Muscle layer of duodenum (tissue), 2 donors: ENCODE data around the gene RAB3GAP1.
"Not testable (repeated sequence)": the region's sequence is repeated elsewhere in the genome, so short reads cannot be mapped to it uniquely, and the experiment has no call there.

Experiments
- H3K27ac ChIP-seq: one replicate; pipeline ENCODE4 v1.7.0; 2013; ENCODE audit warnings: mild to moderate bottlenecking, low read length
- H3K27me3 ChIP-seq: one replicate; pipeline ENCODE4 v1.7.0; 2013; ENCODE audit warnings: low read depth, mild to moderate bottlenecking, control low read depth, low read length
- H3K36me3 ChIP-seq, 2 donors: one replicate each; pipeline ENCODE4 v1.7.0; 2013; ENCODE audit warnings: low read length in 2 of 2, control low read depth in 1 of 2, mild to moderate bottlenecking in 1 of 2; ENCODE audit not compliant: insufficient read depth in 2 of 2, control insufficient read depth in 1 of 2
- H3K4me1 ChIP-seq, 2 donors: one replicate each; pipeline ENCODE4 v1.7.0; 2013; ENCODE audit warnings: low read length in 2 of 2, mild to moderate bottlenecking in 2 of 2, control low read depth in 1 of 2, moderate library complexity in 1 of 2; ENCODE audit not compliant: insufficient read depth in 2 of 2, control insufficient read depth in 1 of 2
- H3K4me3 ChIP-seq, 2 donors: one replicate each; pipeline ENCODE4 v1.7.0; 2013; ENCODE audit warnings: low read length in 2 of 2, low read depth in 1 of 2, mild to moderate bottlenecking in 1 of 2
- H3K9me3 ChIP-seq, 2 donors: one replicate each; pipeline ENCODE4 v1.7.0; 2013; ENCODE audit warnings: low read length in 2 of 2, control low read depth in 1 of 2, mild to moderate bottlenecking in 1 of 2; ENCODE audit not compliant: control insufficient read depth in 1 of 2
- donor health status: healthy.

Gene RAB3GAP1

GRCh38 chr2:135029481-135030134 lies 22.5 kb upstream of the RAB3GAP1 start:
- H3K4me3 ChIP-seq: no peak overlapping the region
- H3K27ac ChIP-seq: no peak overlapping the region
- H3K36me3 ChIP-seq: no peaks in the 10 kb centered on the region
- H3K4me1 ChIP-seq: no peaks in the 10 kb centered on the region
- H3K9me3 ChIP-seq: no peaks in the 10 kb centered on the region
- H3K27me3 ChIP-seq: no peaks in the 10 kb centered on the region

DNA sequence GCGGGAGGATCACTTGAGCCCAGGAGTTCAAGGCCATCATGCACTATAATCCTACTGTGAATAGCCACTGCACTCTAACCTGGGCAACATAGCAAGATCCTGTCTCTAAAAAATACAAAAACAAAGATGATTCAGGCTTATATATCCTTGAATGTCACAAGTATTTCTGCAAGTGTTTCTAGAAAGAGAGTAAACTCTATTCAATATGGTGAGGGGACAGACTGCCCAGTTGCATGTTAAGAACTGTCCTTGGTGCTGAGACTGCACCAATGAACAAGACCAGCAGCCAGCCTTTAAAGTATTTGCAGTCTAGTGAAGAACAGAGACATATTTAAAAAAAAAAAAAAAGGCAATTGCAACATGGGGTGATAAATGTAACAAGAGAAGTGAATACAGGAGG lies 21.3 kb upstream of the RAB3GAP1 start:
- H3K4me1 ChIP-seq: no peaks in the 10 kb centered on the region
- no peaks in the 10 kb centered on the region for H3K9me3 ChIP-seq
- no peak overlapping the region for H3K4me3 ChIP-seq
- H3K27me3 ChIP-seq: no peaks in the 10 kb centered on the region
- no peak overlapping the region for H3K27ac ChIP-seq
- H3K36me3 ChIP-seq: no peaks in the 10 kb centered on the region

- not testable (repeated sequence) for H3K4me3 ChIP-seq, H3K27me3 ChIP-seq, H3K9me3 ChIP-seq, H3K4me1 ChIP-seq, H3K36me3 ChIP-seq, H3K27ac ChIP-seq
These were observed 18.9 kb upstream of the RAB3GAP1 start for GRCh38 chr2:135033216-135033615.

- H3K9me3 ChIP-seq: no peaks in the 10 kb centered on the region
- H3K36me3 ChIP-seq: no peaks in the 10 kb centered on the region
- no peaks in the 10 kb centered on the region for H3K4me1 ChIP-seq
- H3K27me3 ChIP-seq: no peaks in the 10 kb centered on the region
- no peak overlapping the region for H3K4me3 ChIP-seq
- no peak overlapping the region for H3K27ac ChIP-seq
These were observed 14.3 kb upstream of the RAB3GAP1 start for GRCh38 chr2:135037831-135038230.

GRCh38 chr2:135043345-135043744 lies 8.7 kb upstream of the RAB3GAP1 start:
- no peaks in the 10 kb centered on the region for H3K36me3 ChIP-seq
- no peaks in the 10 kb centered on the region for H3K27me3 ChIP-seq
- no peak overlapping the region for H3K27ac ChIP-seq
- H3K9me3 ChIP-seq: no peaks in the 10 kb centered on the region
- H3K4me3 ChIP-seq: no peak overlapping the region
- no peaks in the 10 kb centered on the region for H3K4me1 ChIP-seq

DNA sequence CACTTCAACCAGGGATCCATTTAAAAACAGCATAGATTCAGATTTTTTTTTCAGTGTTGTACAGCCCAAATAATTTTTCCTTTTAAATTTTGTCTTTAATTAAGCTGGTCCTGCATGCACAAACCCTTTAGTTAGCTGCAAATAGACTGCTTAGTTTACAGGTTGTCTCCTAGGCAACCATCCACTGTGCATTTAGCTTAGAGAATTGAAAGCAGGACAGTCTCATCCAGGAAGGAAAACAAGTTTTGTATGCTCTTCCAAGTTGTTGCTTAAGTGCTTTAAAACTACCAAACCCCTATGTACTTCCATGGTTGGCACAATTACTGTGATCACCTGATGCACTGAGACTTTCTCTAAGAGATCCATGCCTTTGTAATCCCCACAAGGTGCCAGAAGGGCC lies 4.8 kb upstream of the RAB3GAP1 start, which contains the start of gene MAP3K19:
Gene MAP3K19 (minus strand): TSS at position 148 of the 400 bp plus-strand sequence. CDS start 22,800 bp downstream, outside the sequence.
- H3K36me3 ChIP-seq: peaks cover 0 to 2% of the 10 kb centered on the region in 2 donors
- no peak within 1 kb of the TSS for H3K4me3 ChIP-seq
- H3K9me3 ChIP-seq: no peaks in the 10 kb centered on the region
- no peaks in the 10 kb centered on the region for H3K27me3 ChIP-seq
- peaks cover 0 to 3% of the 10 kb centered on the region in 2 donors for H3K4me1 ChIP-seq
- H3K27ac ChIP-seq: no peak within 1 kb of the TSS

DNA sequence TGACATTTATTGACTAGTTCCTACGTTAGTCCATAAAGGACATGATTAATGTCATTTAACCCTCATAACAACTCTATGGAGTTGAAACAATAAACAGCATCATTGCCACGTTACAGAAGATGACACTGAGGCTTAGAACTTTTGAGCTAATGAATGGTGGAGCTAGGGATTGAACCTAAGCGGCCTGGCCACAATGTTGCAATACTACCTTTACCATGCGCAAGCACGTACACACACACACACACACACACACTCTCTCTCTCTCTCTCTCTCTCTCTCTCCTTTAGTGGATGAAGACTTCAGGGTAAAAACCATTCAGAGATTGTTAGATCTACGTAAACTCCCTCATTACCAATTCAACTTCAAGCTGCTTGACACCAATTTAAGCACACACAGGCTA lies 4.0 kb upstream of the RAB3GAP1 start:
- Histone ChIP-seq H3K4me1 (peaks cover under 1 to 3% of the 10 kb centered on the region in 2 donors), H3K27ac (no peak overlapping the region), H3K36me3 (peaks cover 0 to 3% of the 10 kb centered on the region in 2 donors), H3K27me3 (no peaks in the 10 kb centered on the region), H3K4me3 (no peak overlapping the region), H3K9me3 (no peaks in the 10 kb centered on the region)

DNA sequence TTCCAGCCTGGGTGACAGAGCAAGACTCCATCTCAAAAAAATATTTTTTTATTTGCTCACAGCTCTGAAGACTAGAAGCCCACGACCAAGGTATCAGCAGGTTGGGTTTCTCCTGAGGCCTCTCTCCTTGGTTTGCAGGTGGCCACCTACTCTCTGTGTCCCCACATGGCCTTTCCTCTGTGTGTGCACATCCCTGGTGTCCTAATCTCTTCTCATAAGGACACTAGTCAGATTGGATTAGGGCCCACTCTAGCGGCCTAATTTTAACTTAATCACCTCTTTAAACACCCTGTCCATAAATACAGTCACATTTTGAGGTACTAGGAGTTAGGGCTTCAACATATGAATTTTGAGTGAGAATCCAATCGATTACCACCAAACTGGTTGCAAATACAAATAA lies 2.0 kb upstream of the RAB3GAP1 start:
- Histone ChIP-seq H3K4me1 (peaks cover 13 to 16% of the 10 kb centered on the region in 2 donors), H3K36me3 (peaks cover 0 to 3% of the 10 kb centered on the region in 2 donors), H3K27ac (no peak overlapping the region), H3K4me3 (no peak overlapping the region), H3K27me3 (no peaks in the 10 kb centered on the region), H3K9me3 (no peaks in the 10 kb centered on the region)

- H3K27ac ChIP-seq: no peak overlapping the region
- H3K9me3 ChIP-seq: no peaks in the 10 kb centered on the region
- no peaks in the 10 kb centered on the region for H3K27me3 ChIP-seq
- peaks cover 0 to 3% of the 10 kb centered on the region in 2 donors for H3K36me3 ChIP-seq
- H3K4me3 ChIP-seq: no peak overlapping the region
- peaks cover 13 to 17% of the 10 kb centered on the region in 2 donors for H3K4me1 ChIP-seq
These were observed 1.4 kb upstream of the RAB3GAP1 start for GRCh38 chr2:135050684-135051083.

GRCh38 chr2:135052997-135053474 lies 944 bp downstream of the RAB3GAP1 start:
- H3K27ac ChIP-seq: peak overlapping the region; percentile 99
- peaks cover 0 to 3% of the 10 kb centered on the region in 2 donors for H3K36me3 ChIP-seq
- peaks cover 13 to 17% of the 10 kb centered on the region in 2 donors for H3K4me1 ChIP-seq
- H3K4me3 ChIP-seq: peak overlapping the region; percentile 71 to 99
- H3K27me3 ChIP-seq: no peaks in the 10 kb centered on the region
- no peaks in the 10 kb centered on the region for H3K9me3 ChIP-seq

DNA sequence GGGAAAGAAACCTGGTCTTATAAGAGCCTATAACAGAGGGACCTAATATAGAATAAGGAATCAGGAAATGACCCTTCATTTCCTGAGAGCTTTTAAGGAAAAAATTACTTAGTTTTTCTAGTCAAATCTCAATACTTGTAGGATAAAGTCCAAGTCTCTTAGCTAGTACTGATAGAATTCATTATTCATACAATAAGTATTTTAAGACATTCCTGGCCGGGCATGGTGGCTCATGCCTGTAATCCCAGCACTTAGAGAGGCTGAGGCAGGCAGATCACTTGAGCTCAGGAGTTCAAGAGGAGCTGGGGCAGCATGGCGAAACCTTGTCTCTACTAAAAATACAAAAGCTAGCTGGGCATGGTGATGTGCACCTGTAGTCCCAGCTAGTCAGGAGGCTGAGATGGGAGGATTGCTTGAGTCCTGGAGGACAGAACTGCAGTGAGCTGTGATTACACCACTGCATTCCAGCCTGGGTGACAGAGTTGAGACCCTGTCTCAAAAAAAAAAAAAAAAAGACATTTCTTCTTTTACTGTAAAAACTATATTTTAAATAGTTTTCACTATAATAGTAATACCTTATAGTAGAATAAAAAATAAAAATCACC lies 3.2 kb downstream of the RAB3GAP1 start:
- H3K9me3 ChIP-seq: no peaks in the 10 kb centered on the region
- H3K27ac ChIP-seq: peak overlapping the region; percentile 42
- H3K4me3 ChIP-seq: no peak overlapping the region
- no peaks in the 10 kb centered on the region for H3K27me3 ChIP-seq
- H3K4me1 ChIP-seq: peaks cover 13 to 17% of the 10 kb centered on the region in 2 donors
- peaks cover 0 to 3% of the 10 kb centered on the region in 2 donors for H3K36me3 ChIP-seq
